ENCODE results near the gene ZBTB48. TPM values are rescaled to one million over a fixed set of nuclear protein-coding genes. Genes with fewer than 3 reads are reported as not detected.

ZBTB48 gene
- total RNA-seq, 4 donors from 2014 or later: 12.7 to 17.7 (median 14.1) TPM

GRCh38 chr1:6603915-6604558 is 24.2 kb downstream of the ZBTB48 start:
- Histone ChIP-seq H3K27ac (peak overlapping the region; percentile 87 to 100 (median 98)), H3K9me3 (no peaks in the 10 kb centered on the region), H3K4me1 (peaks cover 3 to 70% (median 26%) of the 10 kb centered on the region in 3 donors), H3K27me3 (no peaks in the 10 kb centered on the region), H3K36me3 (peaks cover 0 to 7% of the 10 kb centered on the region in 2 donors), H3K4me3 (peak overlapping the region; percentile 53 to 99)
- TF ChIP-seq EP300 (IDR thresholded peaks at IDR 0.05): peak; percentile 36
- TF ChIP-seq CTCF (IDR thresholded peaks at IDR 0.05): peak in 3 of 4 experiments; percentile 20 to 42 (median 30)
- no peak for TF ChIP-seq POLR2A (IDR thresholded peaks at IDR 0.05)
- TF ChIP-seq POLR2AphosphoS5 (IDR thresholded peaks at IDR 0.05): peak; percentile 86
- 3 to 4% methylated on average over 11 to 14 of the region's 19 CpGs for WGBS, 2 donors (ENCODE audit: low coverage in 1 of 2)
- peak; percentile 52 for ATAC-seq

- ATAC-seq: peak; percentile 78
- H3K4me3 ChIP-seq: peak overlapping the region; percentile 79 to 89
- H3K4me1 ChIP-seq: peaks cover 0 to 69% (median 11%) of the 10 kb centered on the region in 3 donors
- H3K27ac ChIP-seq: peak overlapping the region; percentile 90 to 99 (median 97)
- TF ChIP-seq POLR2AphosphoS5 (IDR thresholded peaks at IDR 0.05): peak; percentile 45
- TF ChIP-seq POLR2A (IDR thresholded peaks at IDR 0.05): peak; percentile 80 to 81
- TF ChIP-seq EP300 (IDR thresholded peaks at IDR 0.05): no peak
- peak in 1 of 4 experiments; percentile 7 for TF ChIP-seq CTCF (IDR thresholded peaks at IDR 0.05)
- H3K27me3 ChIP-seq: no peaks in the 10 kb centered on the region
- H3K36me3 ChIP-seq: peaks cover 0 to 7% of the 10 kb centered on the region in 2 donors
- H3K9me3 ChIP-seq: no peaks in the 10 kb centered on the region
- WGBS, 2 donors (ENCODE audit: low coverage in 1 of 2): 0% methylated on average over 9 to 12 of the region's 67 CpGs
Observed at GRCh38 chr1:6612641-6613360, 33.0 kb downstream of the ZBTB48 start.

GRCh38 chr1:6613361-6614018 is 33.7 kb downstream of the ZBTB48 start, which contains the start of gene PHF13:
PHF13 (plus strand) TSS chr1:6613731; CDS start chr1:6614067, 336 bp downstream.
- Histone ChIP-seq H3K4me3 (peak within 1 kb of the TSS; percentile 83 to 89), H3K36me3 (peaks cover 0 to 14% of the 10 kb centered on the region in 2 donors), H3K4me1 (peaks cover 0 to 70% (median 11%) of the 10 kb centered on the region in 3 donors), H3K27ac (peak within 1 kb of the TSS; percentile 90 to 99 (median 97)), H3K27me3 (no peaks in the 10 kb centered on the region), H3K9me3 (no peaks in the 10 kb centered on the region)
- peak; percentile 97 for ATAC-seq
- WGBS, 2 donors (ENCODE audit: low coverage in 1 of 2): no CpG with 5 or more reads among the region's 84 CpGs
- TF ChIP-seq EP300 (IDR thresholded peaks at IDR 0.05): no peak
- TF ChIP-seq POLR2A (IDR thresholded peaks at IDR 0.05): peak; percentile 58 to 72
- TF ChIP-seq POLR2AphosphoS5 (IDR thresholded peaks at IDR 0.05): peak; percentile 74
- peak in 1 of 4 experiments; percentile 15 for TF ChIP-seq CTCF (IDR thresholded peaks at IDR 0.05)

- 0% methylated on average over 3 to 8 of the region's 117 CpGs for WGBS, 2 donors (ENCODE audit: low coverage in 1 of 2)
- peak overlapping the region; percentile 83 to 89 for H3K4me3 ChIP-seq
- H3K4me1 ChIP-seq: peaks cover 0 to 66% (median 11%) of the 10 kb centered on the region in 3 donors
- H3K36me3 ChIP-seq: peaks cover 0 to 22% of the 10 kb centered on the region in 2 donors
- no peaks in the 10 kb centered on the region for H3K27me3 ChIP-seq
- ATAC-seq: no peak
- TF ChIP-seq POLR2AphosphoS5 (IDR thresholded peaks at IDR 0.05): no peak
- TF ChIP-seq POLR2A (IDR thresholded peaks at IDR 0.05): no peak
- no peak for TF ChIP-seq CTCF (IDR thresholded peaks at IDR 0.05)
- TF ChIP-seq EP300 (IDR thresholded peaks at IDR 0.05): no peak
- peak overlapping the region; percentile 88 to 99 (median 97) for H3K27ac ChIP-seq
- no peaks in the 10 kb centered on the region for H3K9me3 ChIP-seq
Observed at GRCh38 chr1:6614019-6614928, 34.5 kb downstream of the ZBTB48 start.

All from gastroesophageal sphincter (tissue), 4 donors.